RWPE2 (cell line): ENCODE data around the gene HSPA1L.
"Not testable (repeated sequence)": the region's sequence is repeated elsewhere in the genome, so short reads cannot be mapped to it uniquely, and the experiment has no call there.

Experiments
- ATAC-seq: fragments of 200-7000 bp; cut with Tn5 transposase; 3 replicates; pipeline ENCODE4 v1.9.1; 2021; ENCODE audit warnings: low read depth
- DNase-seq: peaks from one replicate; pipeline ENCODE4 v3.0.0-alpha.2; 2020; ENCODE audit warnings: low spot score
- H3K27ac ChIP-seq: fragments of 450-650 bp; 2 replicates; pipeline ENCODE4 v1.5.1; 2017; ENCODE audit warnings: mild to moderate bottlenecking; ENCODE audit not compliant: poor library complexity, severe bottlenecking
- H3K27me3 ChIP-seq: fragments of 250-450 bp; sonication (Bioruptor Pico); 2 replicates; pipeline ENCODE4 v1.5.1; 2021; ENCODE audit warnings: mild to moderate bottlenecking, moderate library complexity; ENCODE audit not compliant: insufficient read depth, poor library complexity, severe bottlenecking
- H3K36me3 ChIP-seq: fragments of 250-450 bp; sonication (Bioruptor Pico); 2 replicates; pipeline ENCODE4 v1.5.1; 2020; ENCODE audit warnings: low read depth, mild to moderate bottlenecking, moderate library complexity
- H3K4me1 ChIP-seq: fragments of 250-450 bp; sonication (Bioruptor Pico); 2 replicates; pipeline ENCODE4 v1.5.1; 2021; ENCODE audit warnings: mild to moderate bottlenecking, moderate library complexity; ENCODE audit not compliant: insufficient read depth, poor library complexity, severe bottlenecking
- H3K4me3 ChIP-seq: fragments of 250-450 bp; sonication (Bioruptor Pico); 2 replicates; pipeline ENCODE4 v1.5.1; 2021; ENCODE audit warnings: mild to moderate bottlenecking, moderate library complexity; ENCODE audit not compliant: severe bottlenecking
- H3K9me3 ChIP-seq: fragments of 250-450 bp; sonication (Bioruptor Pico); 2 replicates; pipeline ENCODE4 v1.5.1; 2021; ENCODE audit warnings: mild to moderate bottlenecking, moderate library complexity; ENCODE audit not compliant: severe bottlenecking
- CTCF ChIP-seq: fragments of 450-650 bp; IDR thresholded peaks from one replicate; pipeline ENCODE4 v1.5.1; 2017; ENCODE audit warnings: mild to moderate bottlenecking, moderate library complexity; ENCODE audit not compliant: poor library complexity, severe bottlenecking

Gene HSPA1L

GRCh38 chr6:31814677-31815024 lies 432 bp downstream of the HSPA1L start:
- H3K27me3 ChIP-seq = no peaks in the 10 kb centered on the region
- peak overlapping the region; percentile 58 for H3K4me3 ChIP-seq
- H3K36me3 ChIP-seq = peaks cover 6% of the 10 kb centered on the region; the same call in 1 of the 2 replicates
- ATAC-seq = peak; percentile 76
- H3K27ac ChIP-seq = peak overlapping the region; percentile 93
- peak; percentile 98 for DNase-seq
- peaks cover 17% of the 10 kb centered on the region for H3K4me1 ChIP-seq
- no peaks in the 10 kb centered on the region for H3K9me3 ChIP-seq
- no peak for TF ChIP-seq CTCF

- H3K4me1 ChIP-seq = peaks cover 14% of the 10 kb centered on the region
- peak overlapping the region; percentile 93 for H3K27ac ChIP-seq
- peaks cover 4% of the 10 kb centered on the region; the same call in 1 of the 2 replicates for H3K36me3 ChIP-seq
- H3K9me3 ChIP-seq = no peaks in the 10 kb centered on the region
- no peak for ATAC-seq
- H3K27me3 ChIP-seq = no peaks in the 10 kb centered on the region
- peak overlapping the region; percentile 27 for H3K4me3 ChIP-seq
- DNase-seq = no peak
- TF ChIP-seq CTCF = no peak
Observed at GRCh38 chr6:31813465-31813849, 1.6 kb downstream of the HSPA1L start.

- no peak overlapping the region for H3K27ac ChIP-seq
- ATAC-seq (no peak), DNase-seq (no peak)
- H3K4me1 ChIP-seq = peaks cover 16% of the 10 kb centered on the region
- H3K4me3 ChIP-seq = no peak overlapping the region
- H3K27me3 ChIP-seq = no peaks in the 10 kb centered on the region
- TF ChIP-seq CTCF = no peak
- H3K36me3 ChIP-seq = no peaks in the 10 kb centered on the region
- H3K9me3 ChIP-seq = no peaks in the 10 kb centered on the region
Observed at GRCh38 chr6:31811645-31812044, 3.4 kb downstream of the HSPA1L start.

GRCh38 chr6:31808599-31808998 lies 6.5 kb downstream of the HSPA1L start:
- not testable (repeated sequence) for ATAC-seq, H3K4me3 ChIP-seq, H3K27me3 ChIP-seq, H3K9me3 ChIP-seq, DNase-seq, H3K36me3 ChIP-seq, H3K27ac ChIP-seq
- peaks cover 19% of the 10 kb centered on the region for H3K4me1 ChIP-seq

GRCh38 chr6:31806470-31807272 lies 8.4 kb downstream of the HSPA1L start, which contains the start of gene LSM2:
Gene LSM2 (minus strand): TSS chr6:31806966. CDS start chr6:31806757, 209 bp downstream.
- H3K4me3 ChIP-seq = peak within 1 kb of the TSS; percentile 67
- DNase-seq = peak; percentile 96
- peaks cover 28% of the 10 kb centered on the region for H3K36me3 ChIP-seq
- H3K27ac ChIP-seq = peak within 1 kb of the TSS; percentile 68
- peak; percentile 34 for TF ChIP-seq CTCF
- peaks cover 11% of the 10 kb centered on the region for H3K4me1 ChIP-seq
- no peaks in the 10 kb centered on the region for H3K9me3 ChIP-seq
- peak; percentile 96 for ATAC-seq
- H3K27me3 ChIP-seq = no peaks in the 10 kb centered on the region
